Neutrophil (primary cell): ENCODE data around the gene COL18A1.

ENCODE experiments used
- H3K27ac ChIP-seq: fragments of 200-600 bp; sonication (generic); 2 replicates; pipeline ENCODE4 v1.5.1; 2016; ENCODE audit warnings: mild to moderate bottlenecking, moderate library complexity
- H3K27me3 ChIP-seq: fragments of 200-600 bp; sonication (generic); 2 replicates; pipeline ENCODE4 v1.6.0; 2016; ENCODE audit warnings: mild to moderate bottlenecking
- H3K36me3 ChIP-seq: fragments of 200-600 bp; sonication (generic); 2 replicates; pipeline ENCODE4 v1.5.1; 2017
- H3K4me1 ChIP-seq, 2 experiments: fragments of 200-600 bp in 1 of 2; sonication (generic) in 1 of 2; 1 replicate in 1 of 2; 2 replicates in 1 of 2; pipeline versions ENCODE4 v1.5.1 to v1.6.1; 2013 to 2016; ENCODE audit warnings: low read depth in 1 of 2, low read length in 1 of 2, mild to moderate bottlenecking in 1 of 2, moderate library complexity in 1 of 2; ENCODE audit not compliant: control insufficient read depth in 1 of 2, insufficient read depth in 1 of 2
- H3K4me3 ChIP-seq, 2 experiments: fragments of 200-600 bp in 1 of 2; sonication (generic) in 1 of 2; 1 replicate in 1 of 2; 2 replicates in 1 of 2; pipeline ENCODE4 v1.5.1; 2013 to 2016; ENCODE audit warnings: low read depth in 1 of 2, low read length in 1 of 2, mild to moderate bottlenecking in 1 of 2, moderate library complexity in 1 of 2
- H3K9me3 ChIP-seq: fragments of 200-600 bp; sonication (generic); 2 replicates; pipeline ENCODE4 v1.5.1; 2016
- CTCF ChIP-seq: fragments of 200-600 bp; sonication (generic); IDR thresholded peaks from 2 replicates; pipeline ENCODE4 v1.5.1; 2016; ENCODE audit warnings: antibody characterized with exemption

The COL18A1 gene

GRCh38 chr21:45449658-45450422 lies 44.9 kb downstream of the COL18A1 start:
- Histone ChIP-seq H3K27me3 (peaks cover 20% of the 10 kb centered on the region), H3K4me1 (no peaks in the 10 kb centered on the region), H3K4me3 (no peak overlapping the region), H3K9me3 (no peaks in the 10 kb centered on the region), H3K36me3 (no peaks in the 10 kb centered on the region), H3K27ac (no peak overlapping the region)
- TF ChIP-seq CTCF: no peak

GRCh38 chr21:45450423-45451090 lies 45.6 kb downstream of the COL18A1 start:
- no peak for TF ChIP-seq CTCF
- no peaks in the 10 kb centered on the region for H3K9me3 ChIP-seq
- peaks cover 28% of the 10 kb centered on the region for H3K27me3 ChIP-seq
- no peaks in the 10 kb centered on the region for H3K36me3 ChIP-seq
- H3K4me1 ChIP-seq: no peaks in the 10 kb centered on the region
- H3K27ac ChIP-seq: no peak overlapping the region
- no peak overlapping the region for H3K4me3 ChIP-seq

GRCh38 chr21:45451091-45451740 lies 46.3 kb downstream of the COL18A1 start:
- Histone ChIP-seq H3K4me1 (no peaks in the 10 kb centered on the region), H3K36me3 (no peaks in the 10 kb centered on the region), H3K27me3 (peaks cover 34% of the 10 kb centered on the region), H3K9me3 (no peaks in the 10 kb centered on the region), H3K4me3 (no peak overlapping the region), H3K27ac (no peak overlapping the region)
- no peak for TF ChIP-seq CTCF

GRCh38 chr21:45451771-45452182 lies 46.8 kb downstream of the COL18A1 start:
- Histone ChIP-seq H3K4me3 (no peak overlapping the region), H3K27ac (no peak overlapping the region), H3K4me1 (no peaks in the 10 kb centered on the region), H3K27me3 (peaks cover 38% of the 10 kb centered on the region), H3K36me3 (no peaks in the 10 kb centered on the region), H3K9me3 (no peaks in the 10 kb centered on the region)
- TF ChIP-seq CTCF: no peak

GRCh38 chr21:45452696-45453307 lies 47.8 kb downstream of the COL18A1 start:
- Histone ChIP-seq H3K4me1 (no peaks in the 10 kb centered on the region), H3K36me3 (no peaks in the 10 kb centered on the region), H3K4me3 (no peak overlapping the region), H3K9me3 (no peaks in the 10 kb centered on the region), H3K27ac (no peak overlapping the region), H3K27me3 (peaks cover 32% of the 10 kb centered on the region)
- TF ChIP-seq CTCF: no peak
